Upper lobe of right lung (tissue), 1 donor: Measurements from ENCODE around the gene WDR37. TPM values are rescaled to one million over a fixed set of nuclear protein-coding genes. Genes with fewer than 3 reads are reported as not detected.
A peak's percentile ranks its signal among the peaks of the same experiment; 100 is the strongest.

ENCODE experiments used
- ATAC-seq: fragments of 200-7000 bp; cut with Tn5 transposase; one replicate; pipeline ENCODE4 v1.9.1; 2020; ENCODE audit warnings: mild to moderate bottlenecking, moderate library complexity
- DNase-seq: peaks from one replicate; pipeline ENCODE4 v3.0.0-alpha.2; 2020
- H3K27ac ChIP-seq: fragments of 200-600 bp; one replicate; pipeline ENCODE4 v1.8.0; 2022
- H3K27me3 ChIP-seq: fragments of 200-600 bp; one replicate; pipeline ENCODE4 v1.8.0; 2022; ENCODE audit warnings: mild to moderate bottlenecking
- H3K36me3 ChIP-seq: fragments of 200-600 bp; one replicate; pipeline ENCODE4 v1.8.0; 2022
- H3K4me1 ChIP-seq: fragments of 200-600 bp; one replicate; pipeline ENCODE4 v1.8.0; 2022
- H3K4me3 ChIP-seq: fragments of 200-600 bp; one replicate; pipeline ENCODE4 v1.8.0; 2022; ENCODE audit warnings: mild to moderate bottlenecking
- H3K9me3 ChIP-seq: fragments of 200-600 bp; one replicate; pipeline ENCODE4 v1.8.0; 2022
- intact Hi-C: fragments of 100-400 bp; cut with DNase I; formaldehyde crosslinking; loops from one replicate; pipeline ENCODE4 v1.11.0; 2022
- total RNA-seq: library from RNA; stranded (reverse); fragmentation: NEBNext Ultra II Directional; extraction: Animal tissue kit (Norgen Biotek cat#: 25700); gene quantifications from one replicate; pipeline ENCODE4 v1.2.1, GENCODE V29; 2021
- TF ChIP-seq, protein P1 (sequence below): fragments of 200-600 bp; IDR thresholded peaks from one replicate; pipeline ENCODE4 v1.8.0; 2022; ENCODE audit warnings: antibody characterized with exemption
- donor health status: DM: no; HTN: yes; CAD: no; lungs with severe emphysema.

Gene WDR37
- total RNA-seq, 1 donor from 2014 or later, result 19.9 TPM

DNA sequence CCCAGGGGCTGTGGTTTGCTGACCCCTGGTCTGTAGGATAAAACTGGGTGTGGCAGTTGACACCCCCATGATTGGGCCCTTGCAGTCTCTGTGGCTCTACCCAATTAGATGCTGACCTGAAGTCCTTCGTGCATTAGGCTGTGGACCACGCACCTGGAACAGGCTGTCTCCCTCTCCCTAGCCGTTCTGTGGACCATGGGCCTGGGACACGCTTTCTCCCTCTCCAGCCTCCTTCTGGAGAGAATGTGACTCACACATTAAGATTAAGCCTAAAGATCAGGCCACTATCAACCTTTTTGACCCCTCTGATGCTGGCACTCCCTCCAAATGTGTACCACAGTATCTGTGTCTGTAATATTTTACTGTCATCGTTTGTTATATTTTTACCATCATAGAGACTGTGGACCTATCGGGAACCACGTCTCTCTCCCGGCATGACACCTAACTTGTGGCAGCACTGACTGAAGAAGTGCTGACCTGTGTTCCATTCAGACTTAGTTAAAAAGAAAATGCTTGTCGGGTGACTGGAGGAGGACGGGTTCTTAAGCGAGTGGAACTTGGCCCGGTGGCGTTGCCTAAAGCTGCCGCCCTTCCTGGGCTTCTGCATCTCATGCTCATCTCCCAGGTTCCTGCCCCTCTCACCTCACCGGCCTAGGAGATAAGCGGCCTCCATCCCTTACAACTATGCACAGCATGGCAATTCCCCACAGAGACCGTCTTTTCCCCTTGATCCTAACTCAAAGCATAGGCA lies 92.8 kb downstream of the WDR37 start:
- H3K4me1 ChIP-seq, result no peaks in the 10 kb centered on the region
- peaks cover 5% of the 10 kb centered on the region for H3K9me3 ChIP-seq
- DNase-seq, result no peak

DNA sequence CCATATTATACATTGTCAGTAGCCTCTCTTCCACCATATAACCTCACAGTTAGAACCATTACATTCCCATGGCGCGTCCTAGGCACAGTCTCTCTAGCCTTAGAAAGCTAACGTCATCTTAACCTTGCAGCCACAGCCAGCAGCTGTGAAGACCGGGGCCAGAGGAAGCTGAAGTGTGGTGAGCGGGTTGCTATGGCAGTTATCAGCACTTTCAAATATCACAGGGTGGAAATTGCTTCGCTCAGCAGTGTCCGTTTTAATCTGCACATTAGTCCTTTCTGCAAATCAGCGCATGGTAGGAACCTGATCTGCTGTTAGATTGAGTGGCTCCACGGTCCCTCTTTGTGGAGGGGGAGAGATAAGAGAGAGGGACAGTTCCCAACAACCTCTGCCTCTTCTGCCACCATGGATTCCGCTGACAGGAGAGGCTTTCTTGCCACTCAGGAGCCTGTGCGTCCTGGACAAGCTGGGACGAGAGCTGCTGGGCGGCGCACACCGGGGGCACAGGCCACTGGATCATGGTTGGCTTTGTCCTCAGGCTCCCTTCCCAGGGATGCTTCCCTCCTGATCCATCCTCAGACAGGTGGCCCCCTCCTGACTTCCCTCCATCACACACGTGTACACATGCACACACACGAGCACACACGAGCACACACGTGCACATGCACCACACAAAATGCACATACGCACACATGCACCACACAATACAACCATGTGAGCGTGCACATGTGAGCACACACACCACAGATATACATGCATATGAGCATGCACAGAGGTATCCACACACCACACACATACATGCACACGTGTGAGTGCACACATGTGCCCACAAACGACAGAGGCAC lies 93.8 kb downstream of the WDR37 start:
- ATAC-seq, result peak; percentile 34
- TF ChIP-seq, protein P1, sequence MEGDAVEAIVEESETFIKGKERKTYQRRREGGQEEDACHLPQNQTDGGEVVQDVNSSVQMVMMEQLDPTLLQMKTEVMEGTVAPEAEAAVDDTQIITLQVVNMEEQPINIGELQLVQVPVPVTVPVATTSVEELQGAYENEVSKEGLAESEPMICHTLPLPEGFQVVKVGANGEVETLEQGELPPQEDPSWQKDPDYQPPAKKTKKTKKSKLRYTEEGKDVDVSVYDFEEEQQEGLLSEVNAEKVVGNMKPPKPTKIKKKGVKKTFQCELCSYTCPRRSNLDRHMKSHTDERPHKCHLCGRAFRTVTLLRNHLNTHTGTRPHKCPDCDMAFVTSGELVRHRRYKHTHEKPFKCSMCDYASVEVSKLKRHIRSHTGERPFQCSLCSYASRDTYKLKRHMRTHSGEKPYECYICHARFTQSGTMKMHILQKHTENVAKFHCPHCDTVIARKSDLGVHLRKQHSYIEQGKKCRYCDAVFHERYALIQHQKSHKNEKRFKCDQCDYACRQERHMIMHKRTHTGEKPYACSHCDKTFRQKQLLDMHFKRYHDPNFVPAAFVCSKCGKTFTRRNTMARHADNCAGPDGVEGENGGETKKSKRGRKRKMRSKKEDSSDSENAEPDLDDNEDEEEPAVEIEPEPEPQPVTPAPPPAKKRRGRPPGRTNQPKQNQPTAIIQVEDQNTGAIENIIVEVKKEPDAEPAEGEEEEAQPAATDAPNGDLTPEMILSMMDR, result no peak

More for the DNA sequence above, 92.8 kb downstream of the WDR37 start:
- no peak for ATAC-seq
- no peaks in the 10 kb centered on the region for H3K27me3 ChIP-seq
- TF ChIP-seq, protein P1, result no peak
- H3K36me3 ChIP-seq, result no peaks in the 10 kb centered on the region
- intact Hi-C loops, result no loop called here
- no peak overlapping the region for H3K4me3 ChIP-seq
- H3K27ac ChIP-seq, result no peak overlapping the region

DNA sequence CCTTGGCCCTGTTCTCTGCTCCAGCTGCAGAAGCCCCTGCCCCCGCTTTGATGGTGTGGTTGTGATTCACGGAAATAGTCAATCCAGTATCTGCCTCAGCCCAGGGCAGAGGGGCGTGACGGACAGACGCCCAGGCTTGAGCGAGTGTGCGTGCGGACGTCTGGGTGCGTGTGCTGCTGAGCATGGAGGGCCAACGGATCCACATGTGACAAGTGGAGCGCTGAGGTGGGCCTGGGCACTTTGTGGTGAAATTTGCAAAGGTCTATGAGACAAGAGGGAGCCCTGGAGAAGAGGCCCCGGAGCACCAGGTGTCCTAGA lies 94.4 kb downstream of the WDR37 start:
- Histone ChIP-seq H3K4me3 (no peak overlapping the region), H3K27ac (no peak overlapping the region), H3K27me3 (no peaks in the 10 kb centered on the region), H3K9me3 (no peaks in the 10 kb centered on the region), H3K4me1 (no peaks in the 10 kb centered on the region), H3K36me3 (no peaks in the 10 kb centered on the region)
- TF ChIP-seq, protein P1, result no peak
- DNase-seq (peak; percentile 30), ATAC-seq (no peak)
- intact Hi-C loops, result no loop called here

More for the DNA sequence above, 93.8 kb downstream of the WDR37 start:
- intact Hi-C loops, result no loop called here
- Histone ChIP-seq H3K27ac (no peak overlapping the region), H3K9me3 (peaks cover 5% of the 10 kb centered on the region), H3K4me3 (no peak overlapping the region), H3K36me3 (no peaks in the 10 kb centered on the region), H3K27me3 (no peaks in the 10 kb centered on the region), H3K4me1 (no peaks in the 10 kb centered on the region)
- peak; percentile 42 for DNase-seq

DNA sequence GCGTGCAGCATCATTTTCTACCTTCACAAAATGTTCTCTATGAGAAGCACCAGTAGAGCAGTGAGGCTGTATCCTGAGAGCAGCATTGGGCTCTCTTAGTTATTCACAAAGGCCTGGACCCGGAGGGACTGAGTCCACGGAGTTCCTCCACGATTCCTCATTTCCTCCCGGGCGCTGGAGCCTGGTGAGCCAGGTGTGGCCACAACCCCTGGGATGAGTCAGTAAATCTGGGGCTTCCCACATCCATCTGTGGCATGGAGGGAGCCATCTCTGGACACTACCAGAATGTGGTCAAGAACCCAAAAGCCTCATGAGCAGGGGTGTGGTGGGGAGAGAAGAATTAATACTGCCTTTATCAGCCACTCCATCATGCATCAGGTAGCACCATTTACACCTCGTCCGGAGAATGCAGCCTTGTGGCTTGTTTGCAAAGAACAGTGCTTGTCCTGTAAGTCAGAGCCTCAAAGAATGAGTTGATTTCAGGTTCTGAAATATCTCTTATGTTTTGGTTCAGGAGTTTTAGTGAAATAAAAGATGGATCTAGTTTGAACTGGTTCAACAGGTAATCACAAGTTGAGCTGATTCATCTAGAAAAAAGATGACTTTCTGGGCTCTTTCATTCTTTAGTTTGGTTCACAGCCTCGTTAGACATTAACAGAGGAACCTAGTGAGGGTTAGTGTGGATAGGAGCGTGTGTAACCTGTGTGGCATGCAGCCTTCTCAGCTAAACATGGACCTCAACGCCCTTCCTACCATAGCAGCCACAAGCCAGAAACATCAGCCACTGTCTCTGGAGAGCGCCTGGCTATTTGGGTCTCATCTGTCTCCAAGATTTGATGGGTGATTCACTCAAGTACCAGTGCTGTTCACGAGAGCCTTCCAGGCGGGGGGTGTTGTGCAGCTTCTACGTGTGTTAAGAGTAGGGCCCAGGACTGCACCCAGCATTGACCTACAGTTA lies 95.2 kb downstream of the WDR37 start:
- intact Hi-C loops, result no loop called here
- no peak overlapping the region for H3K27ac ChIP-seq
- DNase-seq (peak; percentile 44), ATAC-seq (no peak)
- no peaks in the 10 kb centered on the region for H3K9me3 ChIP-seq
- H3K36me3 ChIP-seq, result no peaks in the 10 kb centered on the region
- no peaks in the 10 kb centered on the region for H3K4me1 ChIP-seq
- H3K27me3 ChIP-seq, result no peaks in the 10 kb centered on the region
- TF ChIP-seq, protein P1, result no peak
- no peak overlapping the region for H3K4me3 ChIP-seq
